Stimulated activated CD4-positive, alpha-beta T cell treated with anti-CD3 and anti-CD28 coated beads, TNF-alpha, amount 100 ng/mL, for 4 hours (primary cell): ENCODE measurements around the gene HERC3.

Experiments used
- DNase-seq, 3 experiments: peaks; one replicate each; pipeline ENCODE4 v3.0.0-alpha.2; 2020; ENCODE audit warnings: low read depth in 3 of 3

HERC3 gene

DNA sequence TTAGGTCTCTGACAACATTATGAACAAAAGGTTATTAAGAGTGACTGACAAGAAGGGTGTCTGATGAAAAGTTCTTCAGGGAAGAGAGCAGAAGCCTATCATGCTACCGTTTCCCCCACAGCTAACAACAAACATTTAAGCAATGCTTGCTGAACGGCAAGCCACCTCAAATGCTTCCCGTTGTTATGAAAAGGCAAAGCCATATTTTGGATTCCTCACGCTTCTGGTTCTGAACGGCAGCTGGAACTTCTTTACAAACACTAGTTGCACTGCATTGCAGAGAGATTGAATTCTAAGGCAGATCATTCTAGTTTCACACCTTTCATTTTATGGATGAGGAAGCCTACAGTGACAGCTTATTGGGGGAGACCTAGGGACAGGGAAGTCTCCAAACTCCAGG is 153.9 kb downstream of the HERC3 start:
- DNase-seq: no peak

GRCh38 chr4:88747351-88747750 is 155.1 kb downstream of the HERC3 start:
- DNase-seq: no peak

- no peak for DNase-seq
Observed at GRCh38 chr4:88750369-88750768, 158.1 kb downstream of the HERC3 start.

DNA sequence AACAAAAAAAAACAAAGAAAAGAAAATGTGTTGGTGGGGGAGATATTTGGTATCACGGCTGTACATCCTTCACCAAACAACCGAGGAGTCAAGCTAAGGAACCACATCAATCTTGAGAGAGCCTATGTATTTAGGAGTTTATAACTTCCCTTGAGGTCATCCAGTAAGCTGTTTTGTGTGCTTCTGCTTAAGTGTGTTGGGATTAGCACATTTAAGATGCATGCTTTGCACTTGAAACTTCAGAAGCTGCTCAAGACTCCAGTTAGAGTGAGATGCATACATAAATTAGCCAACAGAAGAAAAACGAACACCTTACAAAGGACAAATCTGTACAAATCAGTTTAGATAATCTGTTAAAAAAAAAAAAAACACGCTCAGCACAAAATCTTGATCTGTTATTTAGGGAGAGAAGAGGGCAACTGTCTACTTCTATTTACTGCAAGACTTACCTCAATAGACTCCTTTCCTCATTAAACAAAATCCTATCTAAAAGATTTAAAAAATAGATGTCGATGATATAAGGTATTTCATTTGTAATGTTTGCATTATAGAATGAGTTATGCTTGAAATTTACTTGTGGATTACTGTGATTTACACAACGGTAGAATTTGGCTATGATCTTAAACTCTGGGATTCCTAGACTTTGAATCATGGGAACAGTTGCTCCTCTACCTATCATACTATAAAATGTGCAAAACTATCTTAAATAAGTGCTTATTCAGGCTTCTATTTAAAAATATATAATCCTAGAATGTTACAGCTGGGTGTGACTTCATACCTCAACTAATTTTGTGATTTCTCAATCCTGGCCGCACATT is 159.2 kb downstream of the HERC3 start:
- DNase-seq: no peak

DNA sequence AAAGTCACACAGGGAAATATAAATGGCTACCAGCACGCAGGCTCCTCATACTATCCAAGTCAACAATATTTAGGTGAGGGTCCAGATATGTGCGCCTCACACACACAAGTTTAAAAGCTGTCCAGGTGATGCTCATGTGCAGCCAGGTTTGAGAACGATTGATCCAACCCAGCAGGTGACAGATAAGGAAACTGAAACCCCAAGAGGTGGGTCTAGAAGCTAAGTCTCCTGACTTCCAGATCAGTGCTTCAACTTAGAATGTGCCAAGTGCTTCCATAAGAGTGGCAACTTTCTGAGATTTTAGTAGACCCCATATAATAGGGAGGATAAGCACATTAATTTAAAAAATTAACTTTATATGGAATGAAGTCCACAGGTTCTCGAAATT is 159.8 kb downstream of the HERC3 start:
- DNase-seq: no peak

- DNase-seq: no peak
Observed at GRCh38 chr4:88752754-88753153, 160.5 kb downstream of the HERC3 start.

DNA sequence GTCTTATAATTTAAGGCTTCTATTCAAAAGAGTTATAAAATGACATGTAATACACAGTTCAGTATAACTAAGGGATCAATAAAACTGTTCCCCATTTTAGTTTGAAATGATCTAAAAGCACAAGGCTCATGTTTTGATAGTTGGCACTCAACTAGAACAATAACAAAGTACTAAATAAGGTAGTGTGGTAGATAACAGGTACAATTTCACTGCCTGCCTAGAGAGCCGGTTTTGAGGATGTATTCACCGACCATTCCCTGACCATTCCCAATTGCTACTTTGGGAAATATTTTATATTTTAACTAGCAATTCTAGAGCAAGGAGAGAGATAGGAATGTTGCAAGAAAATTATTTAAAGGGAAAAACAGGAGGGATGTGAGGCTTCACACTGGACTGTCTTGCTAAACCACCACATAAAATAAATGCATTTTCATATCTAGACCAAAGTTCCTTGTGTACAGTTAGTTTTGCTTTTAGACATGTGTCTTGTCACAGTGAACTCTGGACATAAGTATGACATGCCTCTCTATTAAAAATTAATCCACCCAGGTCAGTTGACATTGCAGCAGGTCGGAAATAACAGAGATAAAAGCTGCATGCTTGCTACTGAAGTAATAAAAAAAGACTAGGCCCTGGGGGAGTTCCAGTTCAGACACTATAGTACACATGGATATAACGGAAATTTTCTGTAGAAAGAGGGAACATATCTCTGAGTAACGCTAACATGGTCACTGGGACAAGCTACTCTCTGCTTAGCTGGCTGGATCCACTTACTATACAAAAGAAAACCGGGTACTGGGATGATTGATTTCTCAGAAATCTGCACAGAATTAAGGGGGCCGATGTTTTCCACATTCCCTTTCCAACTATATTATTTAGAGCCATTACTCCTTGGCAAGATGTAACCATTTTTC is 161.6 kb downstream of the HERC3 start:
- no peak for DNase-seq

DNA sequence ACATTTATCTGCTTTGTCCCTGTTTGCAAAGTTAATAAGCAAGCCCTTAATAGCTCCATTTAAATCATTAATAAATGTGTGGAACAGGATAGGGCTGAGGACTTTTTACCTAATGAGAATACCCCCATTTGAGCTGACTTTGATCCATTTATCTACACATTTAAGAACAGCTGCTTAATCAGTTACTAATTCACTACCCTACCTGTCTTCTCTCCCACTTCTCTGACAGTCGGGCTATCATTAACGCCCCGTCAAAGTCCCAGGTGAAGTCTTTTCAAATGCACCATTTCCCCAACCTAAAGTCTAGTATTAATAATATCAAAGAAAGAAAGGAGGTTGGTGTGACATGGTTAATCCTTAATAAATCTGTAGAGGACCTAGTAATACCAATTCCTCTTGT is 162.5 kb downstream of the HERC3 start:
- no peak for DNase-seq

DNA sequence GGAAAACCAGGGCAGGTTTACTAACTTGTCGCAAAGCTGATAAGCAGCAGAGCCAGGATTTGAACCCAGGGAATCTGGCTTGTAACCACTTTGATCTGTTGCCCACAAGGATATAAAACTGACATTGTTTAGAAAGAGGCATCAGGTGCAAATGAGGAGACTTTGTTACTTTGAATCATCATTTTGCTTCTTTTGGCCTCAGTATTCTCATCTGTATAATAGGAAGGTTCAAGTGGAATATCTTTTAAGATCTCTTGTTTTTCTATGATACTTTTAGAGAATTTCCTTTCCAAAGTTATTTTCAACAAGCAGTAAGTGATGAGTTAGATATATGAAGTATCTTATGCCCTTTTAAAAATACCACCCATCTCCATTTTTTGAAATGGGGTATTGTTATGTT is 163.2 kb downstream of the HERC3 start:
- no peak for DNase-seq

DNA sequence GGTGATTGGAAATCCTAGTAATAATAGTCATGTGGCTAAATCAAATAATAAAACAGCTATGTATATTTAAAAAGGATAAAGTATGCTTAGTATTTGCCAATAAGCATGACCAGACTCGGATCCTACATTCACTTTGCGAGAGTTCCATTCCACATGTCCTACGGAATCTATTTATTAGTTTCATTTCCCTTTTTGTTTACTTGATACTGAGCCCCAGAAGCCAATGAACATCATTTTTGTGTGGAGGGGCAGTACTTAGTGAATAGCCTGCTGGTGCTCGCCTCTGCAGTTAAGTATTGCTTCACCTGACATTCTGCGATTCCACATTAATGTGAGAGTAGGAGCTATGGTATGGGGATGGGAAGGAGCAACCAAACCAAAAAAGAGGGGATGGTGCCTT is 163.9 kb downstream of the HERC3 start:
- DNase-seq: no peak

GRCh38 chr4:88757067-88757466 is 164.8 kb downstream of the HERC3 start:
- no peak for DNase-seq

GRCh38 chr4:88757776-88758175 is 165.5 kb downstream of the HERC3 start:
- no peak for DNase-seq
